ENCODE results near the gene RRBP1. TPM values are rescaled to one million over a fixed set of nuclear protein-coding genes. Genes with fewer than 3 reads are reported as not detected.

RRBP1 gene
- total and polyA plus RNA-seq, 2 of the 4 experiments (the other 2 are of a cell fraction) = 90.2 to 136 TPM

DNA sequence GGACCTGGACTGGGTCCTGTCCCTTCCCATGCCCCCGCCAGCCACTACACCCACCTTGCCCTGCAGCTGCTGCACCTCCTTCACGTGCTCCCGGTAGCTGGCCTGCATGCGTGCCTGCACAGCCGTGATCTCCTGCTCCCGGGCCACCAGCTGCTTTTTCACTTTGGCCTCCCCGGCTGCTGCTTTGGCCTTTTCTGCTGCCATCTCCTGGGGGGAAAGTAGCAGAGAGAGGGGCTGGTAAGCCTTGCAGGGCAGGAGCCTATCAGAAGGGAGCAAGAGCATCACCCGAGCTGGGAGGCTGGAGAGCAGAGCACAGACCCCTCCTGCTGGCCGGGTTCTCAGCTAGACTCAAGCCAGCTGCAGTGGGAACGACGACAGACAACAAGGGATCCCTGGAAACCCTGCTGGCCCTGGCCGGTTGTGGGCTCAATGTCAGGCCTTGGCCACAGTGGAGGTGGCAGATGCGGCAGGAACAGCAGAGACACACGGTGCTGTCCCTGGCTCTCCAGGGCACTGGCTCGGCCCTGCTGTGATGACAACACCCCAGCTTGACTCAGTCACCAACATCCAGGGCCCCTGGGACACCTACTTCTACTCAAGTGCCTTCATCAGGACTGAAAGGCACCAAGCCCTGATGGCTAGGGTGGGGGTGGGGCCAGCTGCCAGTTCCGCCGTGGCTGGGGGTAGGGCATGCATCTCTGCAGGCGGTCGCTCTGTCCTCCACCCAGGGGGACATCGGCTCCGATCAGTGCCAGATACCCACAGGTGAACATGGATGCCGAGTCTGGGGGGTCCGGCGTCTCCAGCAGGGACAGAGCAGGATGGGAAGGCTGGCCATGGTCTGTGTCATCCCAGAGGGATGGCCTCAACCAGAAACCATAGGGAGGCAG is 45.3 kb downstream of the RRBP1 start:
- Histone ChIP-seq H3K18ac (ENCODE audit: low read depth, low read length) (no peak overlapping the region), H3K14ac (replicated peaks; ENCODE audit: low read depth, low read length) (no peak overlapping the region), H2BK20ac (ENCODE audit: low read depth, low read length) (no peak overlapping the region), H2BK120ac (ENCODE audit: low read depth, low read length) (no peak overlapping the region), H2BK15ac (ENCODE audit: low read depth, low read length) (no peak overlapping the region), H3K4me2 (ENCODE audit: low read depth, low read length) (no peak overlapping the region), H2AK9ac (replicated peaks; ENCODE audit: low read depth, low read length, poor library complexity) (peak overlapping the region; percentile 95), H3K9me3 (ENCODE audit: control insufficient read depth, insufficient read depth, low read length) (no peaks in the 10 kb centered on the region), H3K36me3 (ENCODE audit: control insufficient read depth, insufficient read depth, low read length) (peaks cover 95% of the 10 kb centered on the region), H3K4me1 (ENCODE audit: control insufficient read depth, insufficient read depth, low read length) (no peaks in the 10 kb centered on the region; the same call in 1 of the 2 replicates), H4K8ac (ENCODE audit: low read depth in 2 of 2, low read length in 2 of 2) (no peak overlapping the region), H3K27ac (ENCODE audit: insufficient read depth, low read length) (no peak overlapping the region), H4K20me1 (ENCODE audit: insufficient read depth, low read length) (peaks cover 99% of the 10 kb centered on the region), H3K79me1 (ENCODE audit: low read depth in 1 of 2, low read length in 2 of 2) (peaks cover 49 to 97% of the 10 kb centered on the region in 2 experiments), H3K4me3 (ENCODE audit: insufficient read depth, low read depth, low read length) (no peak overlapping the region), H4K91ac (ENCODE audit: insufficient read depth, low read depth, low read length) (no peak overlapping the region), H2AFZ (replicated peaks; ENCODE audit: low read length, poor library complexity) (no peak overlapping the region), H3K4ac (ENCODE audit: low read depth, low read length) (no peak overlapping the region), H2AK5ac (ENCODE audit: low read depth, low read length) (no peak overlapping the region), H3K27me3 (ENCODE audit: control insufficient read depth, insufficient read depth, low read length) (no peaks in the 10 kb centered on the region), H3K9ac (ENCODE audit: low read depth, low read length) (no peak overlapping the region), H3K23ac (ENCODE audit: low read depth, low read length) (no peak overlapping the region), H2BK5ac (ENCODE audit: low read depth, low read length, poor library complexity, severe bottlenecking) (no peak overlapping the region), H3K9me1 (ENCODE audit: insufficient read depth, low read length) (no peaks in the 10 kb centered on the region), H3K56ac (ENCODE audit: extremely low read depth, insufficient read depth, low read length) (no peak overlapping the region), H4K5ac (ENCODE audit: low read depth, low read length) (no peak overlapping the region)
- in situ Hi-C loops (cut with MboI; ENCODE audit: low sequenced_read_pairs) = loop anchor here (25.0 kb wide), 1 partner anchor 501 kb away; the partner anchor contains the start of genes KAT14 and PET117
- DNase-seq = no peak
- BruUV-seq (replicated peaks) = no TSS peak
- dilution Hi-C loops (cut with HindIII; ENCODE audit: low sequenced_read_pairs, unreplicated experiment) = no loop called here
- WGBS, 2 experiments (ENCODE audit: extremely low coverage in 2 of 2, insufficient read length in 1 of 2) = 83% methylated on average over 11 of the region's 24 CpGs; no CpG with 5 or more reads in 1 of the 2 experiments
- no peak for ATAC-seq (ENCODE audit: low read depth)
- ChIA-PET POLR2A (ENCODE audit: unreplicated experiment) (no interaction called here), CTCF (no interaction called here)
- intact Hi-C loops (cut with micrococcal nuclease) = no loop called here
- no peak for TF ChIP-seq RCOR1 (IDR thresholded peaks at IDR 0.05; ENCODE audit: insufficient replicate concordance, low read length)
